GM12878 (cell line): Measurements from ENCODE around the gene COL5A3. TPM values are rescaled to one million over a fixed set of nuclear protein-coding genes. Genes with fewer than 3 reads are reported as not detected.

Experiments
- ATAC-seq: fragments of 200-7000 bp; cut with Tn5 transposase; 3 replicates; pipeline ENCODE4 v1.9.1; 2020; ENCODE audit warnings: mild to moderate bottlenecking, moderate library complexity
- BruUV-seq: library from RNA; stranded (reverse); fragments of 400-500 nt; replicated peaks from 2 replicates; lab custom pipeline; 2021; lab: Mats Ljungman, UMichigan
- CTCF ChIA-PET: fragments of 300-600 bp; sonication (Branson Sonifier 250); formaldehyde crosslinking; extraction: SDS; loops from one replicate; lab custom pipeline; 2021; ENCODE audit warnings: inconsistent platforms; lab: Yijun Ruan, JAX
- POLR2A ChIA-PET: fragments of 350-600 bp; formaldehyde crosslinking; extraction: SDS; loops from one replicate; lab custom pipeline; 2021; ENCODE audit warnings: inconsistent platforms; lab: Charles Lee
- RAD21 ChIA-PET: fragments of 300-600 bp; sonication (Branson Sonifier 250); formaldehyde crosslinking; loops from one replicate; lab custom pipeline; 2023; ENCODE audit warnings: antibody characterized with exemption; ENCODE audit not compliant: unreplicated experiment; lab: Charles Lee
- SMC1A ChIA-PET: fragments of 300-600 bp; sonication (Branson Sonifier 250); formaldehyde crosslinking; loops from one replicate; lab custom pipeline; 2023; ENCODE audit not compliant: unreplicated experiment, uncharacterized antibody; lab: Charles Lee
- DNase-seq: peaks from one replicate; pipeline ENCODE4 v3.0.0-alpha.2; 2011; ENCODE audit warnings: low read depth, low spot score
- FAIRE-seq: peaks from 3 replicates; lab custom pipeline; 2011; peaks lifted over from hg19 to GRCh38; lab: Jason Lieb, UNC
- H2AFZ ChIP-seq: 2 replicates; pipeline ENCODE4 v1.6.0; 2011; ENCODE audit warnings: low read depth, low read length, control low read depth; ENCODE audit not compliant: control insufficient read depth
- H3K27ac ChIP-seq: 2 replicates; pipeline ENCODE4 v1.5.1; 2011; ENCODE audit warnings: control low read depth; ENCODE audit not compliant: control insufficient read depth, insufficient read depth
- H3K27me3 ChIP-seq, 2 experiments: replicated peaks in 1 of 2; 2 replicates each; pipeline versions ENCODE4 v1.6.0 to v1.6.1; 2011; ENCODE audit warnings: low read length in 1 of 2; ENCODE audit not compliant: control insufficient read depth in 2 of 2, insufficient read depth in 2 of 2
- H3K36me3 ChIP-seq, 2 experiments: 2 replicates each; pipeline ENCODE4 v1.5.1; 2011; ENCODE audit warnings: low read length in 1 of 2; ENCODE audit not compliant: control insufficient read depth in 2 of 2, insufficient read depth in 2 of 2
- H3K4me1 ChIP-seq: 2 replicates; pipeline ENCODE4 v1.6.1; 2011; ENCODE audit warnings: mild to moderate bottlenecking, low read length, moderate library complexity, mixed read lengths; ENCODE audit not compliant: control insufficient read depth, insufficient read depth
- H3K4me2 ChIP-seq: 2 replicates; pipeline ENCODE4 v1.6.0; 2011; ENCODE audit warnings: control low read depth; ENCODE audit not compliant: control insufficient read depth, insufficient read depth
- H3K4me3 ChIP-seq: fragments of 200-600 bp; sonication (generic); 2 replicates; pipeline ENCODE4 v1.5.1; 2016
- H3K79me2 ChIP-seq: 2 replicates; pipeline ENCODE4 v1.6.0; 2011; ENCODE audit warnings: low read length; ENCODE audit not compliant: control insufficient read depth, insufficient read depth
- H3K9ac ChIP-seq: 2 replicates; pipeline ENCODE4 v1.8.0; 2011; ENCODE audit warnings: low read length, control low read depth, mixed read lengths; ENCODE audit not compliant: control insufficient read depth, insufficient read depth
- H3K9me3 ChIP-seq: replicated peaks from 3 replicates; pipeline ENCODE4 v1.5.1; 2011; ENCODE audit warnings: mild to moderate bottlenecking, low read length; ENCODE audit not compliant: control insufficient read depth, insufficient read depth
- H4K20me1 ChIP-seq: 2 replicates; pipeline ENCODE4 v1.6.0; 2011; ENCODE audit not compliant: control insufficient read depth, insufficient read depth
- CHD2 ChIP-seq: IDR thresholded peaks from 2 replicates; pipeline ENCODE4 v1.6.1; 2011; ENCODE audit warnings: low read depth, low read length, improper control_type of control experiment, borderline replicate concordance
- CHD4 ChIP-seq: fragments of 200-600 bp; sonication (generic); IDR thresholded peaks from 2 replicates; pipeline ENCODE4 v1.6.1; 2016; ENCODE audit warnings: mild to moderate bottlenecking
- DPF2 ChIP-seq: fragments of 450-650 bp; IDR thresholded peaks from 2 replicates; pipeline ENCODE4 v1.6.1; 2017; ENCODE audit warnings: mild to moderate bottlenecking
- EP300 ChIP-seq, 2 experiments: fragments of 150-350 bp in 1 of 2; IDR thresholded peaks; 2 replicates each; pipeline ENCODE4 v1.6.1; 2011 to 2012; ENCODE audit warnings: low read depth in 2 of 2, low read length in 2 of 2, borderline replicate concordance in 1 of 2, improper control_type of control experiment in 1 of 2, inconsistent platforms in 1 of 2; ENCODE audit not compliant: control insufficient read depth in 1 of 2
- FOXM1 ChIP-seq: IDR thresholded peaks from 2 replicates; pipeline ENCODE4 v1.6.1; 2012; ENCODE audit warnings: low read depth, mild to moderate bottlenecking, inconsistent platforms, low read length, moderate library complexity
- GABPA ChIP-seq: IDR thresholded peaks from 2 replicates; pipeline ENCODE4 v1.6.1; 2014; ENCODE audit warnings: antibody characterized with exemption, low read depth, mild to moderate bottlenecking, inconsistent platforms
- HCFC1 ChIP-seq: fragments of 150-350 bp; IDR thresholded peaks from 2 replicates; pipeline ENCODE4 v1.6.1; 2014; ENCODE audit warnings: low read length
- LARP7 ChIP-seq: fragments of 450-650 bp; IDR thresholded peaks from 2 replicates; pipeline ENCODE4 v1.6.1; 2017; ENCODE audit warnings: mild to moderate bottlenecking
- MXI1 ChIP-seq: fragments of 150-350 bp; IDR thresholded peaks from 2 replicates; pipeline ENCODE4 v1.6.1; 2011; ENCODE audit warnings: low read depth, mild to moderate bottlenecking, inconsistent platforms, low read length, improper control_type of control experiment
- NR2F1 ChIP-seq: fragments of 450-650 bp; conservative IDR thresholded peaks from 2 replicates; pipeline ENCODE4 v1.6.1; 2017; ENCODE audit warnings: mild to moderate bottlenecking
- POLR2AphosphoS5 ChIP-seq: IDR thresholded peaks from 2 replicates; pipeline ENCODE4 v1.6.1; 2011; ENCODE audit warnings: mild to moderate bottlenecking, low read length, inconsistent platforms
- SMARCA5 ChIP-seq: fragments of 450-650 bp; IDR thresholded peaks from 2 replicates; pipeline ENCODE4 v1.6.1; 2017; ENCODE audit warnings: mild to moderate bottlenecking
- SREBF2 ChIP-seq: IDR thresholded peaks from 2 replicates; pipeline ENCODE4 v1.6.1; 2012; ENCODE audit warnings: mild to moderate bottlenecking, low read length
- SRF ChIP-seq, 2 experiments: IDR thresholded peaks; 2 replicates each; pipeline ENCODE4 v1.6.1; 2011; ENCODE audit warnings: low read depth in 2 of 2, low read length in 2 of 2, mild to moderate bottlenecking in 1 of 2, moderate library complexity in 1 of 2
- ZNF274 ChIP-seq: IDR thresholded peaks from one replicate; pipeline ENCODE4 v1.8.0; 2011; ENCODE audit not compliant: insufficient read length, insufficient read depth
- WGBS: methylation state at CpG from one replicate; pipeline ENCODE4 v1.1.6; 2016; ENCODE audit warnings: low lambda C conversion rate; ENCODE audit not compliant: insufficient replicate concordance, insufficient coverage; ENCODE audit errors: missing lambda C conversion rate; 5-methylcytosine and 5-hydroxymethylcytosine counted together
- in situ Hi-C: fragments of 300-500 bp; cut with MboI; formaldehyde crosslinking; loops from 9 replicates; pipeline ENCODE4 v1.14.3; 2018; ENCODE audit warnings: mixed read lengths
- intact Hi-C: fragments of 100-400 bp; cut with micrococcal nuclease; formaldehyde crosslinking; loops from one replicate; pipeline ENCODE4 v1.14.2; 2022; ENCODE audit not compliant: unreplicated experiment
- polyA plus RNA-seq, 11 experiments: library from polyadenylated mRNA; depleted of rRNA in 4 of 11; unstranded in 6 of 11; stranded (reverse) in 5 of 11; fragments of >200 nt; fragmentation: Nextera tagmentation in 4 of 11; fragmentation: Illumina TruSeq in 1 of 11; extraction: Ambion mirVana in 4 of 11; extraction: Trizol in 1 of 11; gene quantifications; 1 replicate in 1 of 11; 2 replicates in 10 of 11; pipeline versions ENCODE4 v1.2.1 to v1.2.3, GENCODE V29; 2011 to 2016; ENCODE audit warnings: inconsistent platforms in 2 of 11, missing spikeins in 2 of 11, low read depth in 1 of 11
- total RNA-seq, 4 experiments: library from RNA; depleted of rRNA in 3 of 4; stranded (reverse); fragments of >200 nt in 3 of 4; fragmentation: Illumina TruSeq in 1 of 4; extraction: Trizol in 1 of 4; gene quantifications; 2 replicates each; pipeline versions ENCODE4 v1.2.1 to v1.2.3, GENCODE V29; 2013 to 2021
- TF ChIP-seq, protein P1 (sequence below): fragments of 450-650 bp; IDR thresholded peaks from 2 replicates; pipeline ENCODE4 v1.6.1; 2017; ENCODE audit warnings: mild to moderate bottlenecking, low read depth, inconsistent platforms; ENCODE audit not compliant: poor library complexity, severe bottlenecking

Gene COL5A3
- total and polyA plus RNA-seq, 10 of the 15 experiments (the other 5 are each of a cell fraction or from before 2014, with no cell fraction given) = under 0.01 to 8.3 (median 0.10) TPM; not detected in 2

DNA sequence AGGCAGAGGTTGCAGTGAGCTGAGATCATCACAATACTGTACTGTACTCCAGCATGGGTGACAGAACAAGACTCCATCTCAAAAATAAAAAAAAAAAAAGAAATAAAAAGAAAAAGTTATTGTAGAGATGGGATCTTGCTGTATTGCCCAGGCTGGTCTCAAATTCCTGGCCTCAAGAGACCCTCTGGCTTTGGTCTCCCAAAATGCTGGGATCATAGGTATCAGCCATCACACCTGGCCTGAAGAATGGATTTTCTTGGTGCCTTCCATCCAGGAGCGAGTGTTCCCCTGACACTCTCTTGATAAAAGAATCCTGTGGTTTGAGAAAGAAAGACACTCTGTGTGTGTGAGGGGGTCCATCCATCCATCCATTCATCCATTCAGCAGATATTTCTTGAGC lies 78.7 kb downstream of the COL5A3 start:
- no peak for ATAC-seq

More for the DNA sequence above, 78.7 kb downstream of the COL5A3 start:
- no peaks in the 10 kb centered on the region for H3K27me3 ChIP-seq
- no peak overlapping the region for H3K4me3 ChIP-seq
- WGBS = 38% methylated on average over 1 of the region's 1 CpG
- ChIA-PET RAD21 (interaction anchor here (0.7 to 3.5 kb wide), 10 partner anchors 69 to 502 kb away, joined by 3 to 25 read pairs (median 6); partner anchors contain the start of genes MRPL4, P2RY11 and TYK2), CTCF (interaction anchor here (0.7 to 8.7 kb wide), 19 partner anchors 12 to 768 kb away, joined by 3 to 99 read pairs (median 6); partner anchors contain the start of gene P2RY11)
- H3K4me1 ChIP-seq = peaks cover 7% of the 10 kb centered on the region
- no peak for DNase-seq
- no peaks in the 10 kb centered on the region for H4K20me1 ChIP-seq
- in situ Hi-C loops = loop anchor here (5.0 kb wide), 1 partner anchor 96 kb away; no protein-coding TSS in a partner anchor
- no peaks in the 10 kb centered on the region for H3K36me3 ChIP-seq
- BruUV-seq = no TSS peak
- TF ChIP-seq HCFC1 = no peak
- TF ChIP-seq NR2F1 = no peak
- TF ChIP-seq EP300 (IDR thresholded peaks at IDR 0.05; ENCODE audit: borderline replicate concordance in 1 of 2, control insufficient read depth in 1 of 2, low read depth in 2 of 2, low read length in 2 of 2) = no peak
- no peak for TF ChIP-seq CHD4
- TF ChIP-seq POLR2AphosphoS5 = no peak
- TF ChIP-seq MXI1 = no peak
- no peak for TF ChIP-seq SRF (IDR thresholded peaks at IDR 0.05; ENCODE audit: low read depth in 2 of 2, low read length in 2 of 2)
- TF ChIP-seq, protein P1, sequence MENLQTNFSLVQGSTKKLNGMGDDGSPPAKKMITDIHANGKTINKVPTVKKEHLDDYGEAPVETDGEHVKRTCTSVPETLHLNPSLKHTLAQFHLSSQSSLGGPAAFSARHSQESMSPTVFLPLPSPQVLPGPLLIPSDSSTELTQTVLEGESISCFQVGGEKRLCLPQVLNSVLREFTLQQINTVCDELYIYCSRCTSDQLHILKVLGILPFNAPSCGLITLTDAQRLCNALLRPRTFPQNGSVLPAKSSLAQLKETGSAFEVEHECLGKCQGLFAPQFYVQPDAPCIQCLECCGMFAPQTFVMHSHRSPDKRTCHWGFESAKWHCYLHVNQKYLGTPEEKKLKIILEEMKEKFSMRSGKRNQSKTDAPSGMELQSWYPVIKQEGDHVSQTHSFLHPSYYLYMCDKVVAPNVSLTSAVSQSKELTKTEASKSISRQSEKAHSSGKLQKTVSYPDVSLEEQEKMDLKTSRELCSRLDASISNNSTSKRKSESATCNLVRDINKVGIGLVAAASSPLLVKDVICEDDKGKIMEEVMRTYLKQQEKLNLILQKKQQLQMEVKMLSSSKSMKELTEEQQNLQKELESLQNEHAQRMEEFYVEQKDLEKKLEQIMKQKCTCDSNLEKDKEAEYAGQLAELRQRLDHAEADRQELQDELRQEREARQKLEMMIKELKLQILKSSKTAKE = no peak
- TF ChIP-seq GABPA = no peak
- no peak for TF ChIP-seq ZNF274
- no peak for TF ChIP-seq LARP7
- TF ChIP-seq FOXM1 = no peak
- TF ChIP-seq DPF2 = no peak
- no peak for TF ChIP-seq SREBF2
- TF ChIP-seq SMARCA5 = no peak
- TF ChIP-seq CHD2 = no peak
- TF ChIP-seq, all 136 proteins: peak for 0
- ChIA-PET SMC1A (interaction anchor here (0.7 to 4.0 kb wide), 7 partner anchors 23 to 457 kb away, joined by 3 to 40 read pairs (median 3); no protein-coding TSS in a partner anchor), POLR2A (no interaction called here)
- Histone ChIP-seq H3K9me3 (no peaks in the 10 kb centered on the region; the same call in 2 of the 3 replicates), H3K9ac (no peak overlapping the region), H3K4me2 (no peak overlapping the region), H2AFZ (no peak overlapping the region), H3K79me2 (no peaks in the 10 kb centered on the region), H3K27ac (no peak overlapping the region)
- intact Hi-C loops = loop anchor here (1.0 to 2.0 kb wide), 2 partner anchors 182 to 457 kb away; no protein-coding TSS in a partner anchor
- FAIRE-seq = no peak
